PC-3 (cell line): ENCODE results near the gene LIMK1. TPM values are rescaled to one million over a fixed set of nuclear protein-coding genes. Genes with fewer than 3 reads are reported as not detected.

Experiments
- ATAC-seq: fragments of 200-7000 bp; cut with Tn5 transposase; 2 replicates; pipeline ENCODE4 v1.9.1; 2020; ENCODE audit warnings: mild to moderate bottlenecking, moderate library complexity
- BruUV-seq: library from RNA; stranded (reverse); fragments of 400-500 nt; replicated peaks from 2 replicates; lab custom pipeline; 2021; lab: Mats Ljungman, UMichigan
- CTCF ChIA-PET: fragments of 300-600 bp; sonication (Branson Sonifier 250); formaldehyde crosslinking; loops from one replicate; lab custom pipeline; 2022; ENCODE audit warnings: antibody characterized with exemption; lab: Charles Lee
- POLR2A ChIA-PET: fragments of 300-600 bp; sonication (Branson Sonifier 250); formaldehyde crosslinking; loops from one replicate; lab custom pipeline; 2022; ENCODE audit warnings: antibody characterized with exemption; ENCODE audit not compliant: unreplicated experiment; lab: Charles Lee
- DNase-seq: peaks from one replicate; pipeline ENCODE4 v3.0.0-alpha.2; 2015
- H2AFZ ChIP-seq: fragments of 300-600 bp; sonication (generic); 2 replicates; pipeline ENCODE4 v1.6.0; 2016; ENCODE audit warnings: antibody characterized with exemption, low read length
- H3F3A ChIP-seq: fragments of 300-600 bp; sonication (generic); one replicate; pipeline ENCODE4 v1.6.0; 2017; ENCODE audit warnings: antibody characterized with exemption, low read length, control low read depth, mild to moderate bottlenecking; ENCODE audit not compliant: unreplicated experiment
- H3K27ac ChIP-seq: fragments of 300-600 bp; sonication (generic); 2 replicates; pipeline ENCODE4 v1.5.1; 2016; ENCODE audit warnings: mild to moderate bottlenecking, low read length
- H3K27me3 ChIP-seq: fragments of 300-600 bp; sonication (generic); 2 replicates; pipeline ENCODE4 v1.6.1; 2016; ENCODE audit warnings: low read length, mixed read lengths
- H3K36me3 ChIP-seq: fragments of 300-600 bp; sonication (generic); 2 replicates; pipeline ENCODE4 v1.6.1; 2016; ENCODE audit warnings: low read depth, mixed run types, low read length, mixed read lengths
- H3K4me1 ChIP-seq: fragments of 300-600 bp; sonication (generic); 2 replicates; pipeline ENCODE4 v1.5.1; 2016; ENCODE audit warnings: low read length; ENCODE audit not compliant: insufficient read depth
- H3K4me2 ChIP-seq: fragments of 300-600 bp; sonication (generic); 2 replicates; pipeline ENCODE4 v1.6.0; 2016; ENCODE audit warnings: low read length
- H3K4me3 ChIP-seq: fragments of 300-600 bp; sonication (generic); 2 replicates; pipeline ENCODE4 v1.5.1; 2016; ENCODE audit warnings: mild to moderate bottlenecking, low read length, mixed read lengths
- H3K79me2 ChIP-seq: fragments of 300-600 bp; sonication (generic); 2 replicates; pipeline ENCODE4 v1.6.1; 2017; ENCODE audit warnings: low read length, mixed read lengths
- H3K9ac ChIP-seq: fragments of 300-600 bp; sonication (generic); 2 replicates; pipeline ENCODE4 v1.6.0; 2016; ENCODE audit warnings: mild to moderate bottlenecking, low read length
- H3K9me2 ChIP-seq: fragments of 300-600 bp; sonication (generic); replicated peaks from 2 replicates; pipeline ENCODE4 v1.6.1; 2016; ENCODE audit warnings: mixed run types, low read length, mixed read lengths
- H3K9me3 ChIP-seq: fragments of 300-600 bp; sonication (generic); 2 replicates; pipeline ENCODE4 v1.6.1; 2016; ENCODE audit warnings: low read length, mixed read lengths
- H4K20me1 ChIP-seq: fragments of 300-600 bp; sonication (generic); 2 replicates; pipeline ENCODE4 v1.6.1; 2016; ENCODE audit warnings: low read length, mixed read lengths
- CTCF ChIP-seq: fragments of 300-600 bp; sonication (generic); conservative IDR thresholded peaks from 2 replicates; pipeline ENCODE4 v1.5.1; 2017; ENCODE audit warnings: antibody characterized with exemption, low read depth, mild to moderate bottlenecking, low read length
- EZH2 ChIP-seq: fragments of 300-600 bp; sonication (generic); IDR thresholded peaks from one replicate; pipeline ENCODE4 v1.6.1; 2017; ENCODE audit warnings: antibody characterized with exemption, mild to moderate bottlenecking, low read length; ENCODE audit not compliant: unreplicated experiment
- EZH2phosphoT487 ChIP-seq: fragments of 300-600 bp; sonication (generic); IDR thresholded peaks from 2 replicates; pipeline ENCODE4 v1.6.1; 2018; ENCODE audit warnings: mild to moderate bottlenecking, antibody characterized with exemption, low read length, borderline replicate concordance
- intact Hi-C: fragments of 100-400 bp; cut with micrococcal nuclease; formaldehyde crosslinking; loops from 2 replicates; pipeline ENCODE4 v1.9.0; 2023
- total RNA-seq: library from RNA; depleted of rRNA; stranded (reverse); fragments of >200 nt; gene quantifications from 2 replicates; pipeline ENCODE4 v1.2.3, GENCODE V29; 2014

The LIMK1 gene
- total RNA-seq, 1 experiment from 2014 or later: 40.3 TPM

- no TSS peak for BruUV-seq
- ChIA-PET CTCF (no interaction called here), POLR2A (no interaction called here)
- Histone ChIP-seq H3K27me3 (no peaks in the 10 kb centered on the region), H2AFZ (no peak overlapping the region), H3K9me3 (no peaks in the 10 kb centered on the region), H3K4me2 (no peak overlapping the region), H3K36me3 (no peaks in the 10 kb centered on the region), H4K20me1 (no peaks in the 10 kb centered on the region), H3K4me3 (no peak overlapping the region), H3K9ac (no peak overlapping the region), H3K9me2 (no peaks in the 10 kb centered on the region), H3K4me1 (no peaks in the 10 kb centered on the region), H3K27ac (no peak overlapping the region), H3K79me2 (no peaks in the 10 kb centered on the region), H3F3A (no peaks in the 10 kb centered on the region)
- intact Hi-C loops: no loop called here
- no peak for ATAC-seq
- DNase-seq: no peak
- TF ChIP-seq CTCF (no peak), EZH2 (no peak)
Observed at GRCh38 chr7:74038194-74038961, 45.2 kb upstream of the LIMK1 start.

GRCh38 chr7:74039337-74039736 is 44.3 kb upstream of the LIMK1 start:
- ChIA-PET POLR2A (interaction anchor here (0.6 kb wide), 1 partner anchor 402 kb away, joined by 4 read pairs; no protein-coding TSS in a partner anchor), CTCF (no interaction called here)
- BruUV-seq: no TSS peak
- H3K4me2 ChIP-seq: no peak overlapping the region
- no peaks in the 10 kb centered on the region for H4K20me1 ChIP-seq
- intact Hi-C loops: no loop called here
- H3K4me3 ChIP-seq: no peak overlapping the region
- TF ChIP-seq CTCF (no peak), EZH2 (no peak), EZH2phosphoT487 (no peak)
- H3K9me2 ChIP-seq: no peaks in the 10 kb centered on the region
- H3K27me3 ChIP-seq: no peaks in the 10 kb centered on the region
- no peaks in the 10 kb centered on the region for H3K79me2 ChIP-seq
- no peaks in the 10 kb centered on the region for H3K9me3 ChIP-seq
- no peaks in the 10 kb centered on the region for H3K4me1 ChIP-seq
- no peak for ATAC-seq
- no peaks in the 10 kb centered on the region for H3F3A ChIP-seq
- H2AFZ ChIP-seq: no peak overlapping the region
- no peak overlapping the region for H3K27ac ChIP-seq
- no peaks in the 10 kb centered on the region for H3K36me3 ChIP-seq
- DNase-seq: no peak
- H3K9ac ChIP-seq: no peak overlapping the region

GRCh38 chr7:74040101-74040790 is 43.4 kb upstream of the LIMK1 start:
- H3K9me3 ChIP-seq: no peaks in the 10 kb centered on the region
- BruUV-seq: no TSS peak
- no peak overlapping the region for H3K9ac ChIP-seq
- H3F3A ChIP-seq: no peaks in the 10 kb centered on the region
- H3K27ac ChIP-seq: no peak overlapping the region
- no peak for DNase-seq
- H3K4me3 ChIP-seq: no peak overlapping the region
- H3K9me2 ChIP-seq: no peaks in the 10 kb centered on the region
- no peaks in the 10 kb centered on the region for H3K79me2 ChIP-seq
- TF ChIP-seq EZH2phosphoT487 (no peak), CTCF (no peak), EZH2 (no peak)
- H3K27me3 ChIP-seq: no peaks in the 10 kb centered on the region
- no peak for ATAC-seq
- no peak overlapping the region for H2AFZ ChIP-seq
- ChIA-PET POLR2A (no interaction called here), CTCF (no interaction called here)
- intact Hi-C loops: no loop called here
- no peaks in the 10 kb centered on the region for H3K4me1 ChIP-seq
- no peaks in the 10 kb centered on the region for H3K36me3 ChIP-seq
- H3K4me2 ChIP-seq: no peak overlapping the region
- no peaks in the 10 kb centered on the region for H4K20me1 ChIP-seq
